HepG2 (cell line): ENCODE measurements around the gene DNAJC5. TPM values are rescaled to one million over a fixed set of nuclear protein-coding genes. Genes with fewer than 3 reads are reported as not detected.

Experiments
- ATAC-seq: fragments of 200-7000 bp; cut with Tn5 transposase; 3 replicates; pipeline ENCODE4 v1.9.1; 2020; ENCODE audit warnings: mild to moderate bottlenecking, moderate library complexity
- BruUV-seq: library from RNA; stranded (reverse); fragments of 400-500 nt; replicated peaks from 2 replicates; lab custom pipeline; 2021; lab: Mats Ljungman, UMichigan
- CTCF ChIA-PET: fragments of 300-600 bp; formaldehyde crosslinking; extraction: SDS; loops from one replicate; lab custom pipeline; 2021; ENCODE audit warnings: low total read pairs, inconsistent platforms, low intra/inter-chr PET ratio; lab: Yijun Ruan, JAX
- POLR2A ChIA-PET: fragments of 350-600 bp; sonication (Branson Sonifier 250); formaldehyde crosslinking; loops from one replicate; lab custom pipeline; 2020; ENCODE audit warnings: antibody characterized with exemption, inconsistent platforms; lab: Yijun Ruan, JAX
- DNase-seq: peaks from one replicate; pipeline ENCODE4 v3.0.0-alpha.2; 2015; ENCODE audit warnings: low spot score
- FAIRE-seq: peaks from 3 replicates; lab custom pipeline; 2011; peaks lifted over from hg19 to GRCh38; lab: Jason Lieb, UNC
- H2AFZ ChIP-seq: one replicate; pipeline ENCODE4 v1.6.1; 2011; ENCODE audit warnings: low read length, inconsistent platforms
- H3K27ac ChIP-seq: fragments of 300-600 bp; 3 replicates; pipeline ENCODE4 v1.8.0; 2011; ENCODE audit warnings: mixed run types, mild to moderate bottlenecking, mixed read lengths, low read length, inconsistent platforms; ENCODE audit not compliant: insufficient read depth; ENCODE audit errors: extremely low read length
- H3K27me3 ChIP-seq, 2 experiments: fragments of 200-600 bp in 1 of 2; 2 replicates in 1 of 2; 3 replicates in 1 of 2; pipeline versions ENCODE4 v1.6.0 to v1.8.0; 2011; ENCODE audit warnings: low read length in 2 of 2, mild to moderate bottlenecking in 2 of 2, moderate library complexity in 2 of 2, inconsistent platforms in 1 of 2; ENCODE audit not compliant: insufficient read depth in 2 of 2, control insufficient read depth in 1 of 2
- H3K36me3 ChIP-seq, 2 experiments: fragments of 200-600 bp in 1 of 2; replicated peaks in 1 of 2; 2 replicates in 1 of 2; 3 replicates in 1 of 2; pipeline versions ENCODE4 v1.5.1 to v1.8.0; 2011; ENCODE audit warnings: low read length in 2 of 2, inconsistent platforms in 1 of 2; ENCODE audit not compliant: insufficient read depth in 2 of 2, control insufficient read depth in 1 of 2
- H3K4me1 ChIP-seq: 2 replicates; pipeline ENCODE4 v1.5.1; 2012; ENCODE audit warnings: low read length, inconsistent platforms; ENCODE audit not compliant: insufficient read depth
- H3K4me2 ChIP-seq: 2 replicates; pipeline ENCODE4 v1.6.0; 2011; ENCODE audit warnings: low read depth, low read length, inconsistent platforms
- H3K4me3 ChIP-seq, 3 experiments: fragments of 200-600 bp in 1 of 3; sonication (generic), shearing (Covaris generic) in 1 of 3; replicated peaks in 1 of 3; 2 replicates each; pipeline ENCODE4 v1.5.1; 2011 to 2016; ENCODE audit warnings: low read length in 3 of 3, inconsistent platforms in 2 of 3, low read depth in 2 of 3, mild to moderate bottlenecking in 2 of 3, control low read depth in 1 of 3, mixed read lengths in 1 of 3; ENCODE audit not compliant: insufficient read depth in 1 of 3
- H3K79me2 ChIP-seq: one replicate; pipeline ENCODE4 v1.6.1; 2011; ENCODE audit warnings: low read length, inconsistent platforms; ENCODE audit not compliant: insufficient read depth
- H3K9ac ChIP-seq: 2 replicates; pipeline ENCODE4 v1.6.0; 2011; ENCODE audit warnings: mild to moderate bottlenecking, low read depth, low read length, inconsistent platforms; ENCODE audit not compliant: insufficient read depth
- H3K9me3 ChIP-seq: 2 replicates; pipeline ENCODE4 v1.5.1; 2012; ENCODE audit warnings: mild to moderate bottlenecking, low read length
- H4K20me1 ChIP-seq: 2 replicates; pipeline ENCODE4 v1.6.0; 2011; ENCODE audit warnings: inconsistent platforms, mild to moderate bottlenecking, low read length, moderate library complexity; ENCODE audit not compliant: insufficient read depth
- BRD4 ChIP-seq: sonication (generic); formaldehyde crosslinking; IDR thresholded peaks from 2 replicates; pipeline ENCODE4 v1.4.0; 2020; ENCODE audit warnings: missing genetic modification reagents
- CBFB ChIP-seq: sonication (generic); formaldehyde crosslinking; IDR thresholded peaks from 2 replicates; pipeline ENCODE4 v1.4.0; 2020; ENCODE audit warnings: missing genetic modification reagents
- LBX2 ChIP-seq: sonication (generic); formaldehyde crosslinking; IDR thresholded peaks from 2 replicates; pipeline ENCODE4 v1.5.0; 2020; ENCODE audit warnings: missing genetic modification reagents, mild to moderate bottlenecking, borderline replicate concordance
- MAFG ChIP-seq: sonication (generic); formaldehyde crosslinking; IDR thresholded peaks from 2 replicates; pipeline ENCODE4 v1.5.1; 2020; ENCODE audit warnings: mild to moderate bottlenecking, missing genetic modification reagents
- RBFOX2 ChIP-seq: fragments of 200-400 bp; formaldehyde crosslinking; IDR thresholded peaks from 2 replicates; pipeline ENCODE4 v1.6.1; 2017; ENCODE audit warnings: low read depth, mild to moderate bottlenecking, low read length
- TAF1 ChIP-seq: sonication (generic); formaldehyde crosslinking; IDR thresholded peaks from 2 replicates; pipeline ENCODE4 v1.4.0; 2020; ENCODE audit warnings: missing genetic modification reagents
- XBP1 ChIP-seq: sonication (generic); formaldehyde crosslinking; IDR thresholded peaks from 2 replicates; pipeline ENCODE4 v1.5.0; 2020; ENCODE audit warnings: missing genetic modification reagents
- ZFP36L1 ChIP-seq: sonication (generic); formaldehyde crosslinking; IDR thresholded peaks from 2 replicates; pipeline ENCODE4 v1.8.0; 2022; ENCODE audit warnings: mild to moderate bottlenecking, missing genetic modification reagents, moderate library complexity
- ZNF143 ChIP-seq: sonication (generic); formaldehyde crosslinking; IDR thresholded peaks from 2 replicates; pipeline ENCODE4 v1.4.0; 2020; ENCODE audit warnings: missing genetic modification reagents
- ZNF318 ChIP-seq: sonication (generic); formaldehyde crosslinking; IDR thresholded peaks from 2 replicates; pipeline ENCODE4 v1.4.0; 2020; ENCODE audit warnings: mild to moderate bottlenecking, missing genetic modification reagents
- ZNF761 ChIP-seq: sonication (generic); formaldehyde crosslinking; conservative IDR thresholded peaks from 2 replicates; pipeline ENCODE4 v1.4.0; 2020; ENCODE audit warnings: mild to moderate bottlenecking, missing genetic modification reagents
- WGBS: methylation state at CpG from one replicate; pipeline ENCODE4 v1.1.6; 2017; ENCODE audit warnings: low lambda C conversion rate; 5-methylcytosine and 5-hydroxymethylcytosine counted together
- in situ Hi-C: cut with HindIII; loops from 2 replicates; pipeline ENCODE4 v1.10.0; 2017; ENCODE audit warnings: low pct_unique_long_range_greater_than_20kb; ENCODE audit not compliant: extremely low pct_ligation_motif_present
- intact Hi-C: fragments of 100-400 bp; cut with micrococcal nuclease; formaldehyde crosslinking; loops from one replicate; pipeline ENCODE4 v1.10.0; 2022; ENCODE audit not compliant: unreplicated experiment
- polyA plus RNA-seq, 8 experiments: library from polyadenylated mRNA; depleted of rRNA in 3 of 8; stranded (reverse) in 7 of 8; unstranded in 1 of 8; fragments of >200 nt; fragmentation: Illumina TruSeq in 4 of 8; extraction: Trizol in 4 of 8; gene quantifications; 2 replicates each; pipeline versions ENCODE4 v1.2.1 to v1.2.3, GENCODE V29; 2011 to 2016; ENCODE audit warnings: low read depth in 4 of 8, missing spikeins in 1 of 8, mixed read lengths in 1 of 8; ENCODE audit not compliant: insufficient read depth in 1 of 8
- total RNA-seq, 5 experiments: library from RNA; depleted of rRNA; stranded (reverse); fragments of >200 nt; fragmentation: Illumina TruSeq; extraction: Trizol; gene quantifications; 2 replicates each; pipeline ENCODE4 v1.2.3, GENCODE V29; 2016; ENCODE audit warnings: low read depth in 1 of 5
- TF ChIP-seq, protein P1 (sequence below): sonication (generic); formaldehyde crosslinking; IDR thresholded peaks from 2 replicates; pipeline ENCODE4 v1.4.0; 2020; ENCODE audit warnings: mild to moderate bottlenecking, missing genetic modification reagents
- TF ChIP-seq, protein P2 (sequence below): sonication (generic); formaldehyde crosslinking; IDR thresholded peaks from 2 replicates; pipeline ENCODE4 v1.5.1; 2020; ENCODE audit warnings: mild to moderate bottlenecking, missing genetic modification reagents, moderate library complexity

Gene DNAJC5
- total and polyA plus RNA-seq, 2 of the 13 experiments (the other 11 are each of a cell fraction or from before 2014, with no cell fraction given) = 42.8 to 64.5 TPM

DNA sequence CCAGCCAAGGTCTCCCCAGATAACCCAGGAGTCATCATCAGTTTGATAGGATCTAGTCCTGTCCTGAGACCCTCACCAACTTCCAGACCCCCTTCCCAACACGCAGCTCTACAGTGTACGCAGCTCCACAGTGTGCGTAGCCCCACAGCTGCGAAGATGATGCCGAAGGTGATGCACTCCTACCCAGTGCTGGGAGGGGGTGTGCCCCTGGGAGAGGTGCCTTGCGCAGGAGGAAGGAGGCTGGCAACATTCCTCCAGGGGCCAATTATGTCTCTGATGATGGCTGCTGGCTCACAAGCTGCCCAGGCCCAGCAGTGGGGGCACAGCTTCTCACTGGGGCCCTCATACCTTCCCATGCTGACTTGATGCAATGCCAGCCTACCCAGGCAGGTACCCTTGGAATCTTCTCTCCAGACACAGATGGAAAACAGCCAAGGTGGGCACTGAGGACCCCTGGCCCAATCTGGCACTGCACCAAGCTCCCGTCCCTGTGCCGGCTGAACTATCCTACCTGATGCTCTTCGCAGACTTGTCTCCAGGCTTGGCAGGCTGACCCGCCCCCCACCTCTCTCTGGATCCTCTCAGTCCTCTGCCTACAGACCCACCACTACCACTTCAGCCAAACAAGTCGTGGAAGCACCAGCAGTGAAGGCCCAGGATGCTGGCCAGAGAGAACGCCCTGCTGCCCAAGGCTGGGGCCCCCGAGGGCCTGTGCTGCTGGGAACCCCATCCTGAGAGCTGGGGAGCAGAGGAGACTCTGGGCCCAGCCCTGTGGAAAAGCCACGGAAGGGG lies 73.4 kb downstream of the DNAJC5 start:
- POLR2A ChIA-PET = interaction anchor here (0.5 to 3.1 kb wide), 11 partner anchors 9 to 327 kb away, joined by 3 to 78 read pairs (median 5); partner anchors contain the start of genes PRPF6, SAMD10, SLC2A4RG and TPD52L2
- Histone ChIP-seq H3K4me3 (peak overlapping the region; percentile 73 to 90 (median 89)), H3K36me3 (peaks cover 26 to 33% of the 10 kb centered on the region in 2 experiments), H3K79me2 (peaks cover 13% of the 10 kb centered on the region), H3K9ac (peak overlapping the region; percentile 91), H4K20me1 (no peaks in the 10 kb centered on the region), H3K27me3 (no peaks in the 10 kb centered on the region), H3K9me3 (no peaks in the 10 kb centered on the region), H2AFZ (no peak overlapping the region), H3K27ac (peak overlapping the region; percentile 84), H3K4me2 (peak overlapping the region; percentile 77), H3K4me1 (peaks cover 45% of the 10 kb centered on the region)
- CTCF ChIA-PET = no interaction called here
- WGBS = 76% methylated on average over 13 of the region's 14 CpGs
- no peak for DNase-seq
- peak; percentile 15 for FAIRE-seq
- no peak; the same call in 2 of the 3 replicates for ATAC-seq
- intact Hi-C loops = loop anchor here (10.0 kb wide), 1 partner anchor 1604 kb away; the partner anchor contains the start of gene LAMA5
- TSS peak; percentile 49 for BruUV-seq
- in situ Hi-C loops = no loop called here
- TF ChIP-seq ZNF318 (CRISPR knock-in tag) (no peak), XBP1 (no peak), MAFG (CRISPR knock-in tag) (no peak), ZFP36L1 (CRISPR knock-in tag) (no peak), BRD4 (CRISPR knock-in tag) (no peak), LBX2 (CRISPR knock-in tag) (0 out of 2 replicates have a peak, but pooled peaks have one; percentile 56), ZNF143 (no peak), TAF1 (0 out of 2 replicates have a peak, but pooled peaks have one; percentile 9), CBFB (CRISPR knock-in tag) (no peak), RBFOX2 (no peak), ZNF761 (CRISPR knock-in tag) (peak; percentile 6; the same call in 1 of the 2 replicates)
- TF ChIP-seq, protein P1, sequence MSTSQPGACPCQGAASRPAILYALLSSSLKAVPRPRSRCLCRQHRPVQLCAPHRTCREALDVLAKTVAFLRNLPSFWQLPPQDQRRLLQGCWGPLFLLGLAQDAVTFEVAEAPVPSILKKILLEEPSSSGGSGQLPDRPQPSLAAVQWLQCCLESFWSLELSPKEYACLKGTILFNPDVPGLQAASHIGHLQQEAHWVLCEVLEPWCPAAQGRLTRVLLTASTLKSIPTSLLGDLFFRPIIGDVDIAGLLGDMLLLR (CRISPR knock-in tag) = no peak
- TF ChIP-seq, protein P2, sequence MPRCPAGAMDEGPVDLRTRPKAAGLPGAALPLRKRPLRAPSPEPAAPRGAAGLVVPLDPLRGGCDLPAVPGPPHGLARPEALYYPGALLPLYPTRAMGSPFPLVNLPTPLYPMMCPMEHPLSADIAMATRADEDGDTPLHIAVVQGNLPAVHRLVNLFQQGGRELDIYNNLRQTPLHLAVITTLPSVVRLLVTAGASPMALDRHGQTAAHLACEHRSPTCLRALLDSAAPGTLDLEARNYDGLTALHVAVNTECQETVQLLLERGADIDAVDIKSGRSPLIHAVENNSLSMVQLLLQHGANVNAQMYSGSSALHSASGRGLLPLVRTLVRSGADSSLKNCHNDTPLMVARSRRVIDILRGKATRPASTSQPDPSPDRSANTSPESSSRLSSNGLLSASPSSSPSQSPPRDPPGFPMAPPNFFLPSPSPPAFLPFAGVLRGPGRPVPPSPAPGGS (CRISPR knock-in tag) = no peak; the same call in 1 of the 2 replicates
